Fibroblast of villous mesenchyme (primary cell): ENCODE results near the gene AUTS2. TPM values are rescaled to one million over a fixed set of nuclear protein-coding genes. Genes with fewer than 3 reads are reported as not detected.

Experiments
- DNase-seq: peaks from one replicate; pipeline ENCODE4 v3.0.0-alpha.2; 2010; ENCODE audit warnings: low read depth
- H3K4me3 ChIP-seq: 2 replicates; pipeline ENCODE4 v1.5.1; 2011; ENCODE audit warnings: low read depth, mild to moderate bottlenecking, low read length
- total RNA-seq: library from RNA; depleted of rRNA; stranded (reverse); fragments of >200 nt; gene quantifications from 2 replicates; pipeline ENCODE4 v1.2.3, GENCODE V29; 2012
- TF ChIP-seq, protein P1 (sequence below): IDR thresholded peaks from 2 replicates; pipeline ENCODE4 v1.5.1; 2012; ENCODE audit warnings: low read depth, mild to moderate bottlenecking, low read length; ENCODE audit not compliant: insufficient read depth

AUTS2 gene
- total RNA-seq, result 3.9 and 7.1 TPM in 2 replicates

DNA sequence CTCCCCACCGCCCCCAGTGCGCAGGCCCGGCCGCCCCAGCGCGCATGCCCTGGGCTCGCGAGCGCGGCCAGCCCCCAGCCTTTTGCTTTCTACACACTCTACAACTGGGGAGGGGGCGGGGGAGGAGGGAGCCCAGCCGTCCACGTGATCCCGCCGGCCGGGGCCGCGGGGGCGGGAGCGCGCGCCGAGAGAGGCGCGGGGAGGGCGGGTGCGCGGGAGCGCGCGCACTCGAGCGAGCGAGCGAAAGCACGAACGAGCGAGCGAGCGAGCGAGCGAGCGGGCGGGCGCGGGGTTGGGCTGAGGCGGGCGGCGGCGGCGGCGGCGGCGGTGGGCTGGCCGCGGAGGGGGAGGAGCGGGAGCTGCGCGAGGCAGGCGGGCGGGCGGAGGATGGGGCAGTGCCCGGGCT, at the start of gene AUTS2:
TSS of gene AUTS2 (plus strand) at position 395 of the 406 bp plus-strand sequence. CDS start 1,179 bp downstream, outside the sequence.
- TF ChIP-seq, protein P1, sequence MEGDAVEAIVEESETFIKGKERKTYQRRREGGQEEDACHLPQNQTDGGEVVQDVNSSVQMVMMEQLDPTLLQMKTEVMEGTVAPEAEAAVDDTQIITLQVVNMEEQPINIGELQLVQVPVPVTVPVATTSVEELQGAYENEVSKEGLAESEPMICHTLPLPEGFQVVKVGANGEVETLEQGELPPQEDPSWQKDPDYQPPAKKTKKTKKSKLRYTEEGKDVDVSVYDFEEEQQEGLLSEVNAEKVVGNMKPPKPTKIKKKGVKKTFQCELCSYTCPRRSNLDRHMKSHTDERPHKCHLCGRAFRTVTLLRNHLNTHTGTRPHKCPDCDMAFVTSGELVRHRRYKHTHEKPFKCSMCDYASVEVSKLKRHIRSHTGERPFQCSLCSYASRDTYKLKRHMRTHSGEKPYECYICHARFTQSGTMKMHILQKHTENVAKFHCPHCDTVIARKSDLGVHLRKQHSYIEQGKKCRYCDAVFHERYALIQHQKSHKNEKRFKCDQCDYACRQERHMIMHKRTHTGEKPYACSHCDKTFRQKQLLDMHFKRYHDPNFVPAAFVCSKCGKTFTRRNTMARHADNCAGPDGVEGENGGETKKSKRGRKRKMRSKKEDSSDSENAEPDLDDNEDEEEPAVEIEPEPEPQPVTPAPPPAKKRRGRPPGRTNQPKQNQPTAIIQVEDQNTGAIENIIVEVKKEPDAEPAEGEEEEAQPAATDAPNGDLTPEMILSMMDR, result no peak
- DNase-seq, result peak; percentile 58
- peak within 1 kb of the TSS; percentile 70 for H3K4me3 ChIP-seq

DNA sequence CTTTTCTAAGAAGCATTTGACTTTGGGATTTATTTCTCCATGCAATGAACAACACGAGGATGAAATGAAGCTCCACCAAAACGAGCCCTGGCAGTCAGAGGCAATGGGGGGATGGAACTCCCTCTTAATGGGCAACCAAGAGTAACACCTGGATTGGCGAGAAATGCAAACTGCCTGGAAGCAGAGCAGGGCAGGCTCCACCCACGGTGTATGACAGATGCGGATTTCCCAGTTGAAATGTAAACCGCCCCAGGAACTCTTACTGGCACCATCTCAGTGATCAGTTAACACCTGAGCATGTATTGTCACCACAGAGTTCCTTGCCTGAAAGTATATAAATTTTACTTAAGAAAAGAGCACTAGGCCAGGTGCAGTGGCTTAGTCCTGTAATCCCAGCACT, 47.3 kb upstream of the AUTS2 start:
- no peak overlapping the region for H3K4me3 ChIP-seq
- TF ChIP-seq, protein P1, result no peak
- no peak for DNase-seq

DNA sequence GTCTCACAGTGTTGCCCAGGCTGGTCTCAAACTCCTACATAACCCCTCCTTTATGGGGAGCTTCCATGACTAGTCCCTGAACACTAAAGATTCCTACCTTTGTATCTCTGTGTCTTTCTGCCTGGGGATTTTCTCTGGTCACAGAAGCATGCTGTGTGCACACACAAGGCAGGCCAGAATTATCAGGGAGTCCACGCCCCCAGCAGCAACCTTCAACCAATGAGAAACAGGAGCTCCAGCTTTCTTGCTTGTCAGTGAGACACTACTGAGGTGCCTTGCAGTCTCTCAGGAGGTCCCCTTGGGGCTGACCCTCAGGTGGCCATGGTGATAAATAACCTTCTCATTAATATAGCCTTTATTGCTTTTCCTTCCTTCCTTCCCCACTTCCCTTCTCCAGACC, 45.1 kb upstream of the AUTS2 start:
- H3K4me3 ChIP-seq, result no peak overlapping the region

DNA sequence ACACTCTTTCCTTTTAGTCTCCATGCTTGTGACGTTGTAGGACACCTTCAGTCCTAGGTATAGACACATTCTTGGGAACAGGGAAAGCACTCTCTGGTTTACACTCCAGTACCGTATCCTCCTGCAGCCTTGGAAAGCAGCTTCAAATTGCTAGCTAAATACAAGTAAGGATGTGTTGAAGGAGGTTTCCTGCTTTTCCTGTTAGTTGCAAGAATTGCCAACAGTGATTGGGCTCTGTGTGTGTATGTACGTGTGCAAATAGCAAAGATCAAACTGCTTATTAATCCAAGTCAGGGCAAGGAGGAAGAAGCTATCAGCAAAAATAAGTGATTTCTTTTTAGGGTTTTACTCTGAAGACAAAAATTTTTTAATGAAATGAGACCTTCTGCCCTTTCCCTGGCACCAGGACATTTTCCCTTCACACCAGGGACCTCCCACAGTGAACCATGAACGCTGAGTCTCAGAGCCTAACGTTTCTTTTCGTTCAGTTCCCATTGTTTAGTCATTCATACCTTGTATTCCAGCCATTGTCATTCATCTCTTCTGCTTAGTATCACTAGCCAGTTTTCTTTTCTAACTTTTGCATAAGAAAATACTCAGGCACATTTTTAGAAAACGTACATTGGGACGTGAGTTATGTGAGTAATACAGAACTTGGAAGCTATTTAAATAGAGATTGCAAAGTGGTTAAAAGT, 36.9 kb upstream of the AUTS2 start:
- DNase-seq, result no peak
- no peak overlapping the region for H3K4me3 ChIP-seq
- TF ChIP-seq, protein P1, result no peak

More for the DNA sequence above, 45.1 kb upstream of the AUTS2 start:
- TF ChIP-seq, protein P1, result no peak
- no peak for DNase-seq

DNA sequence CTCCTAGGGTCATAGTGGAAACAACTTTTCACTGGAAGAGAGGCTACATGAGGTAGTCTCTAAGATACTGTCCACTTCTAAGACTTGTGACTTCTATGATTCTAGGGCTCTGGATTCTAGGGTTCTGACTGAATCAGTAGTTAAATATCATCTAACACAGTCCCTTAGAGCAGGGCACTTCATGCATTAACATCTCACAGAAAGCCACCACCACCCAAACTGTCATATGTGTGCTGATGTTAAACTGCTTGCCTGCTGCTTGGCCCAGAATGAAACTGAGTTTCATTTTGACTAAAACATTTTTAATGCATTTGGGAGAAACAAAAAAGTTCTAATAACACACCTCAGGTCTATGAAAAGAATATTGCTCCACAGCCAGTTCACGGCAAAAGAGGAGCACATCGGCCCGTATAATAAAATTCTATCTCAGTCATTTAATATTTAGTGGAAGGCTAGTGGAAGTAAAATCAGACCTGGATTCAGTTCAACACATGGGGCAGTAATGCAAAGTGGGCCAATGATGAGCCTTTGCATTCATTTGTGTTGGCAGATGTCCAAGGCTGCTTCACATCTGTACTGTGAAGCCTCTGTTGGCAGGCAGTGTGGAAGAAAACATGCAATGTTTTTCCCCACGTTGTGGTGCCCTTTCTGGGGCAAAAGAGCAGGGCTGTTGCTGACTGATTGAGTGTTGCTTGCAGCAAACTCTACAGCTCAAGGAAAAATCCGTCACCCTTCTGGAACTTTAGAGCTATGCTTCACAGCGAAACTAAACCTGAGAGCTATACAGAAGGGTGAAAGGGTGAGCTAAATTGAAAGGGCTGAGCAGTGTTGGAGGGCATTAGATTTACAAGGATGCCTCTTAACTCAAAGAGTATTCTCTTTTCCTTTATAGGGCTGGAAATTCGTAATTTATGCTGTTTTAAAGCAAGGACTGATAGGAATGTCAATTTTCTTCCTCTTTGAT, 33.5 kb upstream of the AUTS2 start:
- DNase-seq, result peak; percentile 6
- TF ChIP-seq, protein P1, result no peak
- H3K4me3 ChIP-seq, result no peak overlapping the region

DNA sequence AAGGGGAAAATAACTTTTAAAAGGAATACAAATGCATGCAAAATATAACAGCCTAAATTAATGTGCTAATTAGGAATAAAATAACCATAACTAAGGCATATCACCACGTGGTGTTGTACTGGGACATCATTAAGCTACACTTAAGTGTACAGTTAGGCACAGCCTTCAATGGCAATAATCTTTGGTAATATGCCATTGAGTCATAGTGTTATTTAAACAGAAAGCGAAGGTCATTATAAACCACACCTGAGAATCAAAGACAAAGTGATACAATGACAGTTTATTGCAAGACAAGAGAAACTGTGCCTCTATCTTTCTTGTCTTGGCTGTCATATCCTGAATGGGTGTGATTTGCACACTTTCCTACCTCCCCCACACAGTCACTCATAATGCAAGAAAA, 30.5 kb upstream of the AUTS2 start:
- TF ChIP-seq, protein P1, result no peak
- no peak for DNase-seq
- H3K4me3 ChIP-seq, result no peak overlapping the region
